ENCODE results near the gene CORO1C. TPM values are rescaled to one million over a fixed set of nuclear protein-coding genes. Genes with fewer than 3 reads are reported as not detected.
"Not testable (repeated sequence)": the region's sequence is repeated elsewhere in the genome, so short reads cannot be mapped to it uniquely, and the experiment has no call there.

The CORO1C gene
- total RNA-seq, 1 donor from 2014 or later: 81.5 TPM

GRCh38 chr12:108766294-108766693 lies 35.0 kb upstream of the CORO1C start:
- no peaks in the 10 kb centered on the region for H3K9me3 Mint-ChIP-seq
- H3K4me1 Mint-ChIP-seq (ENCODE audit: low read depth): no peaks in the 10 kb centered on the region
- intact Hi-C loops (cut with micrococcal nuclease): no loop called here
- DNase-seq (ENCODE audit: low spot score): no peak
- H3K4me3 Mint-ChIP-seq (ENCODE audit: low read depth): no peak overlapping the region
- no peak overlapping the region for H3K27ac Mint-ChIP-seq
- H3K27me3 Mint-ChIP-seq (ENCODE audit: low read depth): peaks cover 7% of the 10 kb centered on the region
- H3K36me3 Mint-ChIP-seq (ENCODE audit: low read depth): no peaks in the 10 kb centered on the region

GRCh38 chr12:108765289-108765764 lies 34.0 kb upstream of the CORO1C start:
- DNase-seq (ENCODE audit: low spot score): no peak
- no peaks in the 10 kb centered on the region for H3K36me3 Mint-ChIP-seq (ENCODE audit: low read depth)
- H3K27me3 Mint-ChIP-seq (ENCODE audit: low read depth): peaks cover 7% of the 10 kb centered on the region
- no peaks in the 10 kb centered on the region for H3K4me1 Mint-ChIP-seq (ENCODE audit: low read depth)
- intact Hi-C loops (cut with micrococcal nuclease): no loop called here
- no peak overlapping the region for H3K4me3 Mint-ChIP-seq (ENCODE audit: low read depth)
- no peaks in the 10 kb centered on the region for H3K9me3 Mint-ChIP-seq
- no peak overlapping the region for H3K27ac Mint-ChIP-seq

DNA sequence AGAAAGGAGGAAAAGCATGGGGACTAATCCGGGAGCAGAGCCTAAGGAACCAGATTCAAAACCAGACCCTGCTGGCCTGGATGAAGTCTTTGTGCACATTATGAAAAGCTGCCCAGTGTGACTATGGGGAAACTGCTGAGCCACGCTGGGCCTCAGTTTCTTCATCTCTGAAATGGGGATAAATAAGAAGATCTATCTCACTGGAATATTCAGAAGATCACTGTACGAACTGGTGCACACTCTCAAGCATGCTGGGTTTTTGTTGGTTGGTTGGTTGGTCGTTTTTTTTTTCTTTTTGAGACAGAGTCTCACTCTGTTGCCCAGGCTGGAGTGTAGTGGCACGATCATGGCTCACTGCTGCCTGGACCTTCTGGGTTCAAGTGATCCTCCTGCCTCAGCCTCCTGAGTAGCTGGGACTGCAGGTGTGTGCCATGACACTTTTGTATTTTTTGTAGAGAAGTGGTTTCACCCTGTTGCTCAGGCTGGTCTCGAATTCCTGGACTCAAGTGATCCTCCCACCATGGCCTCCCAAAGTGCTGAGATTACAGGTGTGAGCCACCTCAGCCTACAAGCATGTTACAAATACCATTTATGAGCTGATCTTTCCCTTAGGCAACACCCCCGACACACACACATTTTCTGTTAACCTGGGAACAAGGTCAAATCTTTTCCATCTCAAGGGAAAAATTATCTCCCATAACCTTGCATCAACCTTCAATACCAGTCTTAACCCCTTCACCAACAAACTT lies 33.4 kb upstream of the CORO1C start:
- intact Hi-C loops (cut with micrococcal nuclease): no loop called here
- Mint-ChIP-seq H3K27ac (no peak overlapping the region), H3K36me3 (ENCODE audit: low read depth) (no peaks in the 10 kb centered on the region), H3K4me3 (ENCODE audit: low read depth) (no peak overlapping the region), H3K27me3 (ENCODE audit: low read depth) (peaks cover 7% of the 10 kb centered on the region), H3K4me1 (ENCODE audit: low read depth) (no peaks in the 10 kb centered on the region), H3K9me3 (no peaks in the 10 kb centered on the region)
- no peak for DNase-seq (ENCODE audit: low spot score)

GRCh38 chr12:108761226-108761625 lies 29.9 kb upstream of the CORO1C start:
- intact Hi-C loops (cut with micrococcal nuclease): no loop called here
- Mint-ChIP-seq H3K36me3 (ENCODE audit: low read depth) (no peaks in the 10 kb centered on the region), H3K4me1 (ENCODE audit: low read depth) (no peaks in the 10 kb centered on the region), H3K9me3 (no peaks in the 10 kb centered on the region), H3K27me3 (ENCODE audit: low read depth) (no peaks in the 10 kb centered on the region), H3K4me3 (ENCODE audit: low read depth) (no peak overlapping the region), H3K27ac (no peak overlapping the region)
- DNase-seq (ENCODE audit: low spot score): no peak

GRCh38 chr12:108759924-108760323 lies 28.6 kb upstream of the CORO1C start:
- no peak overlapping the region for H3K4me3 Mint-ChIP-seq (ENCODE audit: low read depth)
- no peaks in the 10 kb centered on the region for H3K36me3 Mint-ChIP-seq (ENCODE audit: low read depth)
- no peaks in the 10 kb centered on the region for H3K9me3 Mint-ChIP-seq
- H3K4me1 Mint-ChIP-seq (ENCODE audit: low read depth): no peaks in the 10 kb centered on the region
- no peak for DNase-seq (ENCODE audit: low spot score)
- intact Hi-C loops (cut with micrococcal nuclease): no loop called here
- H3K27me3 Mint-ChIP-seq (ENCODE audit: low read depth): no peaks in the 10 kb centered on the region
- H3K27ac Mint-ChIP-seq: no peak overlapping the region

- no peaks in the 10 kb centered on the region for H3K27me3 Mint-ChIP-seq (ENCODE audit: low read depth)
- H3K4me1 Mint-ChIP-seq (ENCODE audit: low read depth): no peaks in the 10 kb centered on the region
- no peak overlapping the region for H3K27ac Mint-ChIP-seq
- no peaks in the 10 kb centered on the region for H3K36me3 Mint-ChIP-seq (ENCODE audit: low read depth)
- no peak overlapping the region for H3K4me3 Mint-ChIP-seq (ENCODE audit: low read depth)
- DNase-seq (ENCODE audit: low spot score): no peak
- intact Hi-C loops (cut with micrococcal nuclease): no loop called here
- H3K9me3 Mint-ChIP-seq: no peaks in the 10 kb centered on the region
Measured at GRCh38 chr12:108757856-108758255, 26.5 kb upstream of the CORO1C start.

DNA sequence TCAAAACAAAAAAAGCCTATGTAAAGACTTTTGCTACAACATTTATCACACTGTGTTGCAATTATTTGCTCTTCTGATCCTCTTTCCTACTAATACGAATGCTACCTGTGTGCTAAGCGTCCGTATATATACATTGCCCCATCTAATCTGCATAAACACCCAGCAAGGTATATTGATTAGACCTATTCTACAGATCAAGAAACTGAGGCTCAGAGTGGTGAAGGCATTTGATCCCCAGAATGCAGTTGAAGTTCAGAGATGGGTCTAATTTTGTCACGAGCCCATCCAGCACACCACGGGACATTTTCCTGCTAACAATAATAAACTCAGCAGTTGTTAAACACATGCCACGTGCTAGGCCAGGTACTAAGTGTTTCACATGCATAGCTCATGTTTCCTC lies 25.1 kb upstream of the CORO1C start:
- H3K4me1 Mint-ChIP-seq (ENCODE audit: low read depth): no peaks in the 10 kb centered on the region
- intact Hi-C loops (cut with micrococcal nuclease): no loop called here
- H3K36me3 Mint-ChIP-seq (ENCODE audit: low read depth): no peaks in the 10 kb centered on the region
- no peak overlapping the region for H3K27ac Mint-ChIP-seq
- no peak overlapping the region for H3K4me3 Mint-ChIP-seq (ENCODE audit: low read depth)
- no peak for DNase-seq (ENCODE audit: low spot score)
- H3K9me3 Mint-ChIP-seq: no peaks in the 10 kb centered on the region
- no peaks in the 10 kb centered on the region for H3K27me3 Mint-ChIP-seq (ENCODE audit: low read depth)

GRCh38 chr12:108755481-108755880 lies 24.2 kb upstream of the CORO1C start:
- H3K36me3 Mint-ChIP-seq (ENCODE audit: low read depth): no peaks in the 10 kb centered on the region
- no peak overlapping the region for H3K4me3 Mint-ChIP-seq (ENCODE audit: low read depth)
- H3K27ac Mint-ChIP-seq: no peak overlapping the region
- H3K27me3 Mint-ChIP-seq (ENCODE audit: low read depth): no peaks in the 10 kb centered on the region
- no peaks in the 10 kb centered on the region for H3K9me3 Mint-ChIP-seq
- DNase-seq (ENCODE audit: low spot score): no peak
- no peaks in the 10 kb centered on the region for H3K4me1 Mint-ChIP-seq (ENCODE audit: low read depth)
- intact Hi-C loops (cut with micrococcal nuclease): no loop called here

DNA sequence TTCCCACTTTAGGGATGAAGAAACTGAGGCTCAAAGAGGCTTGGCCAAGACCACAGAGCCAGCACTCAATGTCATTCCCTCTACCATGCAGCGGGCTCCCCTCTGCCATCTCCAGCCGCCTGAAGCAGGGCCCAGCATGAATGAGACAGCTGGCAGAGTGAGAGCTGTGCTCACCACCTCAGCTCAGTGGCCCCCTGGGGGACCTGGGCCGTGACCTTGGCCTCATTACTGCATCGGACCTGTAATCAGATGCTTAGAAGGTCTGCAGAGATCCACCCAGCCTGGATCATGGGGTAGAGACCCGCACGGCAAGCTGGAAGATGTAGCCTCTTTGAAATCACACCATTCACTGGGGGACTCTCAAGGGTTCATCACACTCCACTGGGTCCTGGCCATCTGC lies 22.7 kb upstream of the CORO1C start:
- intact Hi-C loops (cut with micrococcal nuclease): no loop called here
- H3K9me3 Mint-ChIP-seq: no peaks in the 10 kb centered on the region
- H3K36me3 Mint-ChIP-seq (ENCODE audit: low read depth): no peaks in the 10 kb centered on the region

DNA sequence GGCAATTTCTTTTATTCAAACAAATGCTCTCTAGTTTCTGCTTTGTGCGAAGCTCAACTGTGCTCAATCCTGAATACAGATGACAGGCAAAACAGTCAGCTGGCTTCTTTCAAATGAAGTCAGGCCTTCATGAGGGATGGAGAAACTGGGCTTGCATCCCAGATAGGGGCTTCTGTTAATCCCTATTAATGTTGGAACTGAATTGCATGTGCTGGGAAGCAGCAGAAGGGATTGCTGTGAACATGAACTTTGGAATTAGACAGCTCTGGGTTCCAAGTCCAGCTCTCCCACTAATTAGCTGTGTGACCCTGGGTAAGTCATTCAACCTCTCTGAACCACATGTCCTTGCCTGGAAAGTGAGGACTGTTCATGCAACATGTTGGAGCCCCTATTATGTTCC lies 21.1 kb upstream of the CORO1C start:
- no peak for DNase-seq (ENCODE audit: low spot score)
- H3K27me3 Mint-ChIP-seq (ENCODE audit: low read depth): no peaks in the 10 kb centered on the region
- H3K27ac Mint-ChIP-seq: no peak overlapping the region
- H3K9me3 Mint-ChIP-seq: no peaks in the 10 kb centered on the region
- H3K4me3 Mint-ChIP-seq (ENCODE audit: low read depth): no peak overlapping the region
- no peaks in the 10 kb centered on the region for H3K36me3 Mint-ChIP-seq (ENCODE audit: low read depth)
- H3K4me1 Mint-ChIP-seq (ENCODE audit: low read depth): no peaks in the 10 kb centered on the region
- intact Hi-C loops (cut with micrococcal nuclease): no loop called here

More for the DNA sequence above, 22.7 kb upstream of the CORO1C start:
- Mint-ChIP-seq H3K4me3 (ENCODE audit: low read depth) (no peak overlapping the region), H3K27ac (no peak overlapping the region), H3K4me1 (ENCODE audit: low read depth) (no peaks in the 10 kb centered on the region), H3K27me3 (ENCODE audit: low read depth) (no peaks in the 10 kb centered on the region)
- DNase-seq (ENCODE audit: low spot score): no peak

- Mint-ChIP-seq H3K36me3 (ENCODE audit: low read depth) (no peaks in the 10 kb centered on the region), H3K4me1 (ENCODE audit: low read depth) (no peaks in the 10 kb centered on the region), H3K9me3 (no peaks in the 10 kb centered on the region), H3K27me3 (ENCODE audit: low read depth) (no peaks in the 10 kb centered on the region), H3K27ac (no peak overlapping the region), H3K4me3 (ENCODE audit: low read depth) (no peak overlapping the region)
- DNase-seq (ENCODE audit: low spot score): no peak
- intact Hi-C loops (cut with micrococcal nuclease): no loop called here
Measured at GRCh38 chr12:108751821-108752220, 20.5 kb upstream of the CORO1C start.

DNA sequence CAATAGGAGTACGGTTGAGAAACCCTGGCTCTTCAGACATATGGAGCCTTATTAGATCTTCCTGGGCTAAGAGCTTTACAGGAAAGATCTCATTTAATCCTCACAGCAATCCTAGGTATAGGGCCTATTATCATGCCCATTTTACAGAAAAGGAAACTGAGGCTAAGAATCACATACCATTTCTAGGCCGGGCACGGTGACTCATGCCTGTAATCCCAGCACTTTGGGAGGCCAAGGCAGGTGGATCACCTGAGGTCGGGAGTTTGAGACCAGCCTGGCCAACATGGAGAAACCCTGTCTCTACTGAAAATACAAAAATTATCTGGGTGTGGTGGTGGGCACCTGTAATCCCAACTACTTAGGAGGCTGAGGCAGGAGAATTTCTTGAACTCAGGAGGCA lies 19.7 kb upstream of the CORO1C start:
- H3K9me3 Mint-ChIP-seq; intact Hi-C loops (cut with micrococcal nuclease); DNase-seq (ENCODE audit: low spot score): not testable (repeated sequence)

DNA sequence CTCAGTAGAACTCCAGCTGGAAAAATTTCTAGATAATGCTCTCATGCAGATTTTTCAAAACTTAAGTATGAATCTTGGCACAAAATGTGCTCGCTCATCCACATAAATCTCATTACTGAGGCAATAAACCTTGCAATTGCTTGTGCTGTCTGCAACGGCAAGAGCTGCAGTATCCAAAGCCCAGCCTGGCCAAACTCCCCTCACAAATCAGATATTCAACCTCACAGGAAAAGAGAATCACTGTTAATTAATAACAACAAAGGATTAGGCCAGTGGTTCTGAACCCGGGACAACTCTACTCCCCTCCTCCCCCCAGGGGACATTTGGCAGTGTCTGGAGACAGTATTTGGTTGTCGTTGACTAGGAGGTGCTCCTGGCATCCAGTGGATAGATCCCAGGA lies 19.2 kb upstream of the CORO1C start:
- Mint-ChIP-seq H3K27me3 (ENCODE audit: low read depth) (no peaks in the 10 kb centered on the region), H3K27ac (no peak overlapping the region), H3K4me1 (ENCODE audit: low read depth) (no peaks in the 10 kb centered on the region), H3K4me3 (ENCODE audit: low read depth) (no peak overlapping the region), H3K36me3 (ENCODE audit: low read depth) (no peaks in the 10 kb centered on the region), H3K9me3 (no peaks in the 10 kb centered on the region)
- intact Hi-C loops (cut with micrococcal nuclease): no loop called here
- no peak for DNase-seq (ENCODE audit: low spot score)

More for the DNA sequence above, 19.7 kb upstream of the CORO1C start:
- H3K27me3 Mint-ChIP-seq (ENCODE audit: low read depth); H3K4me3 Mint-ChIP-seq (ENCODE audit: low read depth); H3K36me3 Mint-ChIP-seq (ENCODE audit: low read depth); H3K4me1 Mint-ChIP-seq (ENCODE audit: low read depth); H3K27ac Mint-ChIP-seq: not testable (repeated sequence)

DNA sequence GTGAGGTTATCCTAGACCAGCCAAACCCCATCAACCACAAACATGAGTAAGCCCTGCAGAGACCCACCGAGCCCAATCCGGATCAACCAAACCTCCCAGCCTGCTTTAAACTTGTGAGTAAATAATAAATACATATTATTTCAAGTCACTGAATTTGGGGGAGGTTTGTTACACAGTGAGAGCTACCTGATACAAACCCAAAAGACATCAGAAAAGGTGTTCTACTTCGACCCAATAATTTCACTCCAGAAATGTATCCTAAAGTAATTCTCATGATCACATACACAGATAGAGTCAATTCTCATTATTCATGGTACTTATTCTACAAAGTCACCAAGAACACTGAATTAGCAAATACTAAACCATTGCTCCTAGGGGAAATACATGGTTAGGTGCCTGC lies 16.2 kb upstream of the CORO1C start:
- H3K4me1 Mint-ChIP-seq (ENCODE audit: low read depth): no peaks in the 10 kb centered on the region
- H3K36me3 Mint-ChIP-seq (ENCODE audit: low read depth): no peaks in the 10 kb centered on the region
- H3K27ac Mint-ChIP-seq: no peak overlapping the region
- intact Hi-C loops (cut with micrococcal nuclease): no loop called here
- no peaks in the 10 kb centered on the region for H3K9me3 Mint-ChIP-seq
- H3K27me3 Mint-ChIP-seq (ENCODE audit: low read depth): peaks cover 8% of the 10 kb centered on the region
- H3K4me3 Mint-ChIP-seq (ENCODE audit: low read depth): no peak overlapping the region
- no peak for DNase-seq (ENCODE audit: low spot score)
